ENCODE data around the gene LMAN1L.

LMAN1L gene

GRCh38 chr15:74768099-74768770, 44.4 kb upstream of the LMAN1L start:
- Histone ChIP-seq H3F3A (ENCODE audit: control insufficient read depth, insufficient read depth) (no peaks in the 10 kb centered on the region), H3K36me3 (ENCODE audit: control insufficient read depth, low read length) (no peaks in the 10 kb centered on the region), H3K79me2 (ENCODE audit: control insufficient read depth, low read length) (peaks cover 7% of the 10 kb centered on the region), H3K4me1 (ENCODE audit: control insufficient read depth, low read length) (peaks cover 38% of the 10 kb centered on the region), H3K4me2 (ENCODE audit: low read length) (no peak overlapping the region; the same call in 1 of the 2 replicates), H3K27ac (ENCODE audit: low read depth, low read length) (no peak overlapping the region), H4K20me1 (ENCODE audit: control insufficient read depth, insufficient read depth, low read depth, low read length) (no peaks in the 10 kb centered on the region), H3K27me3 (ENCODE audit: control insufficient read depth, low read length) (no peaks in the 10 kb centered on the region), H3K9me3 (ENCODE audit: control insufficient read depth, insufficient read depth, low read length) (no peaks in the 10 kb centered on the region), H3K4me3 (ENCODE audit: low read length) (no peak overlapping the region), H3K9me2 (replicated peaks; ENCODE audit: control insufficient read depth, low read length) (no peaks in the 10 kb centered on the region)
- TF ChIP-seq CTCF (IDR thresholded peaks at IDR 0.05; ENCODE audit: low read depth, low read length, poor library complexity, severe bottlenecking) (no peak), EZH2phosphoT487 (IDR thresholded peaks at IDR 0.05; ENCODE audit: borderline replicate concordance, low read length) (no peak)

GRCh38 chr15:74768771-74769342, 43.8 kb upstream of the LMAN1L start:
- Histone ChIP-seq H3K79me2 (ENCODE audit: control insufficient read depth, low read length) (peaks cover 14% of the 10 kb centered on the region), H4K20me1 (ENCODE audit: control insufficient read depth, insufficient read depth, low read depth, low read length) (no peaks in the 10 kb centered on the region), H3F3A (ENCODE audit: control insufficient read depth, insufficient read depth) (no peaks in the 10 kb centered on the region), H3K4me1 (ENCODE audit: control insufficient read depth, low read length) (peaks cover 40% of the 10 kb centered on the region), H3K27me3 (ENCODE audit: control insufficient read depth, low read length) (no peaks in the 10 kb centered on the region), H3K9me2 (replicated peaks; ENCODE audit: control insufficient read depth, low read length) (no peaks in the 10 kb centered on the region), H3K36me3 (ENCODE audit: control insufficient read depth, low read length) (no peaks in the 10 kb centered on the region), H3K9me3 (ENCODE audit: control insufficient read depth, insufficient read depth, low read length) (no peaks in the 10 kb centered on the region), H3K27ac (ENCODE audit: low read depth, low read length) (no peak overlapping the region), H3K4me2 (ENCODE audit: low read length) (no peak overlapping the region; the same call in 1 of the 2 replicates), H3K4me3 (ENCODE audit: low read length) (no peak overlapping the region)
- TF ChIP-seq CTCF (IDR thresholded peaks at IDR 0.05; ENCODE audit: low read depth, low read length, poor library complexity, severe bottlenecking), result peak; percentile 94
- no peak for TF ChIP-seq EZH2phosphoT487 (IDR thresholded peaks at IDR 0.05; ENCODE audit: borderline replicate concordance, low read length)

- Histone ChIP-seq H3F3A (ENCODE audit: control insufficient read depth, insufficient read depth) (no peaks in the 10 kb centered on the region), H3K4me3 (ENCODE audit: low read length) (no peak overlapping the region), H3K4me1 (ENCODE audit: control insufficient read depth, low read length) (peaks cover 46% of the 10 kb centered on the region)
These were observed 43.1 kb upstream of the LMAN1L start for GRCh38 chr15:74769463-74770025.

More at GRCh38 chr15:74769463-74770025, 43.1 kb upstream of the LMAN1L start:
- Histone ChIP-seq H3K4me2 (ENCODE audit: low read length) (no peak overlapping the region), H3K79me2 (ENCODE audit: control insufficient read depth, low read length) (peaks cover 20% of the 10 kb centered on the region), H3K27ac (ENCODE audit: low read depth, low read length) (no peak overlapping the region), H3K9me2 (replicated peaks; ENCODE audit: control insufficient read depth, low read length) (no peaks in the 10 kb centered on the region), H4K20me1 (ENCODE audit: control insufficient read depth, insufficient read depth, low read depth, low read length) (no peaks in the 10 kb centered on the region), H3K27me3 (ENCODE audit: control insufficient read depth, low read length) (no peaks in the 10 kb centered on the region), H3K9me3 (ENCODE audit: control insufficient read depth, insufficient read depth, low read length) (no peaks in the 10 kb centered on the region), H3K36me3 (ENCODE audit: control insufficient read depth, low read length) (peaks cover 3% of the 10 kb centered on the region; the same call in 1 of the 2 replicates)
- TF ChIP-seq CTCF (IDR thresholded peaks at IDR 0.05; ENCODE audit: low read depth, low read length, poor library complexity, severe bottlenecking), result no peak
- no peak for TF ChIP-seq EZH2phosphoT487 (IDR thresholded peaks at IDR 0.05; ENCODE audit: borderline replicate concordance, low read length)

Measured in DOHH2 (cell line).